CD4-positive, alpha-beta T cell treated with Interleukin-1 beta for 1 hour (primary cell): ENCODE data around the gene HHAT.
A peak's percentile ranks its signal among the peaks of the same experiment; 100 is the strongest.

ENCODE experiments used
- DNase-seq, 2 donors: peaks; one replicate each; pipeline ENCODE4 v3.0.0-alpha.2; 2020 to 2022

Gene HHAT

GRCh38 chr1:210557426-210558077, 228.8 kb downstream of the HHAT start:
- DNase-seq: no peak

GRCh38 chr1:210558302-210558701, 229.6 kb downstream of the HHAT start:
- DNase-seq: no peak

GRCh38 chr1:210565306-210565705, 236.6 kb downstream of the HHAT start:
- DNase-seq: no peak

- no peak for DNase-seq
Observed at GRCh38 chr1:210568631-210569030, 239.9 kb downstream of the HHAT start.

GRCh38 chr1:210570116-210570515, 241.4 kb downstream of the HHAT start:
- DNase-seq: no peak

GRCh38 chr1:210571356-210572284, 242.9 kb downstream of the HHAT start:
- DNase-seq: no peak

GRCh38 chr1:210573141-210573540, 244.4 kb downstream of the HHAT start:
- no peak for DNase-seq

GRCh38 chr1:210582205-210582970, 253.7 kb downstream of the HHAT start:
- no peak for DNase-seq

- peak; percentile 46 to 49 for DNase-seq
Observed at GRCh38 chr1:210584439-210585113, 255.9 kb downstream of the HHAT start.

GRCh38 chr1:210586771-210587170, 258.1 kb downstream of the HHAT start:
- no peak for DNase-seq

GRCh38 chr1:210587566-210587965, 258.9 kb downstream of the HHAT start:
- DNase-seq: no peak

- no peak for DNase-seq
Observed at GRCh38 chr1:210588357-210588756, 259.7 kb downstream of the HHAT start.

GRCh38 chr1:210588946-210589345, 260.2 kb downstream of the HHAT start:
- no peak for DNase-seq

GRCh38 chr1:210591214-210591613, 262.5 kb downstream of the HHAT start:
- no peak for DNase-seq

- no peak for DNase-seq
Observed at GRCh38 chr1:210594605-210595004, 265.9 kb downstream of the HHAT start.

- DNase-seq: no peak
Observed at GRCh38 chr1:210596641-210597040, 267.9 kb downstream of the HHAT start.

- peak in 1 of 2 donors; percentile 28 for DNase-seq
Observed at GRCh38 chr1:210597555-210598134, 268.9 kb downstream of the HHAT start.

- DNase-seq: peak in 1 of 2 donors; percentile 55
Observed at GRCh38 chr1:210598135-210598652, 269.5 kb downstream of the HHAT start.

- DNase-seq: no peak
Observed at GRCh38 chr1:210600421-210601159, 271.9 kb downstream of the HHAT start.

GRCh38 chr1:210603123-210603522, 274.4 kb downstream of the HHAT start:
- DNase-seq: no peak

- no peak for DNase-seq
Observed at GRCh38 chr1:210605099-210605498, 276.4 kb downstream of the HHAT start.
